GM19395 (cell line): Measurements from ENCODE around the gene SPNS1.
"Not testable (repeated sequence)": the region's sequence is repeated elsewhere in the genome, so short reads cannot be mapped to it uniquely, and the experiment has no call there.

Experiments
- ATAC-seq: cut with Tn5 transposase; IDR thresholded peaks from one replicate; pipeline ENCODE4 v1.9.1; 2021; ENCODE audit warnings: mild to moderate bottlenecking, moderate library complexity; ENCODE audit not compliant: unreplicated experiment

The SPNS1 gene

DNA sequence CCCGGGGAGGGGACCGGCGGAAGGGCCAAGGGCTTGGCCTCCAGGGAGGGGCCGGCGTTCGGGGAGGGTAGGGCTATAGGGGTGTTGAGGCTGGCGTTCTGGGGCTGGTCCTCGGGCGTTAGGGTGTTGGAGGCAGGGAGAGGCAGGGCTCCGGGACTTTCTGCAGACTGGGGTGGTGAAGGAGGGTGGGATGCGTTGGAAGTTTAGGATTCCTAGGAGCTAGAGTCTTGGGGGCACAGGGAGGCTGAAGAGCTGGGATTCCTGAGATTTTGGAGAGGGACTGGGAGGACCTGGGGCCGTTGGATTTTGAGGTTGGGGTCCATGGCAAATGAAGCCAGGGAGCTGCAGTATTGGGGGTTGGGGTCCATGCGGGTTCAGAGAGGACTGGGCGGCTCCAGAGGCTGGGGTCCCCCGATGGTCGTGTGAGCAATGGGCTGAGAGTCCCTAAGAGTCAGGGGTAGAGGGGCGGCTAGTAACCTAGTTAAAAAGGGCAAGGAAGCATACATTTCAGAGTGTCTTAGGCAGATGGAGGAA is 23.1 kb upstream of the SPNS1 start:
- ATAC-seq: no peak

DNA sequence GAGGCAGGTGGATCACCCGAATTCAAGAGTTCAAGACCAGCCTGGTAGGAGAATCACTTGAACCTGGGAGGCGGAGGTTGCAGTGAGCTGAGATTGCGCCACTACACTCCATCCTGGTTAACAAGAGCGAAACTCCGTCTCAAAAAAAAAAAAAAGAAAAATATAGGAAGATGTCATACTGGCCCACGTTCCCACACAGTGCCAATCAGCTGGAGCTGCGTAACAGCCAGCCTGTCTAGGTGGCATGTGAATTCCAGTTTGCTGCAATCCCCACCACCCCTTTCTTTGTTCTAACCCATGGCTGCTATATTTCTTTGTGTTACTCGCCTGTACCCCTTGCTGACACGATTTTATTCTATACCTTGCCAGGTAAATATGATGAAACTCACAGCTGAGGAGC is 16.4 kb upstream of the SPNS1 start:
- ATAC-seq: no peak

DNA sequence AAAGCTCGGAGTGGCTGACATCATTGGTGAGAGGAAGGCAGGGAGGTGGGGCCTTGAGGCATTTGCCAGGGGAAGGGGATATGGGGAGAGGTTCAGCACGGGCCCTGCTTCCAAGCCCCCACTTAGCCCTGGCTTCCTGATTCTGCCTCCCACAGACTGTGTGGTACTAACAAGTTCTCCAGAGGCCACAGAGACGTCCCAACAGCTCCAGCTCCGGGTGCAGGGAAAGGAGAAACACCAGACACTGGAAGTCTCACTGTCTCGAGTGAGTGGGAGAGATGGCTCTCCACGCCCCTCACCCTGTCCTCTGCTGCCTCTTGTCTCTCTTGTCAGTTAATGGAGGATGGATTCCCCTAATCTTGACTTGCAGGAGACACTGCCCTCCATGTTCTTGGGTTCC is 15.7 kb upstream of the SPNS1 start:
- ATAC-seq: no peak

DNA sequence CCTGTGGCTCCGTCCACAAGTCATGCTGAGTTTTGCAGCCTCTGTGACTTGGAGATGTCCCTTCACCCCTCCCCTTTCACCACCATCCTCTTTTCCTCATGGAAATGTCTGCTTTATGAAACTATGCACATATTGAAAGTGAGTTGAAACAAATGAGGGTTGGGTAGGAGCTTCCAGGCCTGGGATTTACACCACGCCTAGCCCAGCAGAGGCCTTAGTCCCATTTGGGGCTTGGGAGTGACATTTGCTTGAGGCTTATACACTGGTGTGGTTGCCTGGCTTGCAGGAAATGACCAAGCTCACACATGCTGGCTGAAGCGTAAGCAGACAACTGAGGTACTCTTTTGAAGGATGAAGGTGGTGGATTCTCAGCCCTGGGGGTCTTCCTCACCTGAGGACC is 10.5 kb upstream of the SPNS1 start:
- ATAC-seq: no peak

DNA sequence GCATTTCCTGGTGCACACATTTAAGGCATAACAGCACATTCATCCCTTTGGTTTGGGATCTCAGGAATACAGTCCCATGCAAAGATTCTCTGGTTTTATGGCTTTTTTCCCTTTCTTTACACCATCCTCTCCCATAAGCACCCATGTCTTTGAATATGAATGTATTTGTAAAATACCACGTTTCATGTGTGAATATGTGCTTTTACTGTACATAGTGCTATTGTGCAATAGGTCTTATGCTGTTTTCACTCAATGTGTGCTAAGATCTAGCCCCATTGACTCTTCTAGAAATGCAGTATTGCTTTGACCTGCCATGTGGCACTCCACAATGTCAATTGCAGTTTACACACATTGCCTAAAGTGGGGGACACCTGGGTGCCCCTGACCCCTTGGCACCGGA is 10.1 kb upstream of the SPNS1 start:
- no peak for ATAC-seq

DNA sequence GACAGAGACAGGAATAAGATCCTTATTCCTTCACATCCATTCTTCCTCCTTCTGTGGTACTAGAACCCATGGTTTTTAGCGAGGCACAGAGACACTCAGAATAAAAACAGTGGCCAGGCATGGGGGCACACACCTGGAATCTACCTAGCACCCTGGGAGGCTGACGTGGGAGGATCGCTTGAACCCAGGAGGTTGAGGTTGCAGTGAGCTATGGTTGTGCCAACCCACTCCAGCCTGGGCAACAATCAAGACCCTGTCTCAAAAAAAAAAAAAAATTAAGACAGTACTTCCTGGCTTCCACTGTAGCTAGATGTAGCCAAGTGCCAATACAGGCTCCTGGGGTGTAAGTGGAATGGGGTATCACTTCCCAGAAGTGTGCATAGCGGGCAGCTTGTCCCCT is 7.4 kb upstream of the SPNS1 start:
- no peak for ATAC-seq

DNA sequence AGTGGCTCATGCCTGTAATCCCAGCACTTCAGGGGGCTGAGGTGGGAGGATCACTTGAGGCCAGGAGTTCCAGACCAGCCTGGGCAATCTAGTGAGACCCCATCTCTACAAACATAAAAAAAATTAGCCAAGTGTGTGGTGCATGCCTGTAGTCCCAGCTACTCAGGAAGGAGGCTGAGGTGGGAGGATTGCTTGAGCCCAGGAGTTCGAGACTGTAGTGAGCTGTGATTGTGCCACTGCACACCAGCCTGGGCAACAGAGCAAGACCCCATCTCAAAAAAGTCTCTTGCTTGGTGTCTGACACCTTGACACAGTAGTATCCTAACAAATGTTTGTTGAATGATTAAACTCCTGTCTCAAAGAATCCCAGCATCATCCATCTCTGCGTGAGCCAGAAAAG is 4.9 kb upstream of the SPNS1 start:
- ATAC-seq: not testable (repeated sequence)

DNA sequence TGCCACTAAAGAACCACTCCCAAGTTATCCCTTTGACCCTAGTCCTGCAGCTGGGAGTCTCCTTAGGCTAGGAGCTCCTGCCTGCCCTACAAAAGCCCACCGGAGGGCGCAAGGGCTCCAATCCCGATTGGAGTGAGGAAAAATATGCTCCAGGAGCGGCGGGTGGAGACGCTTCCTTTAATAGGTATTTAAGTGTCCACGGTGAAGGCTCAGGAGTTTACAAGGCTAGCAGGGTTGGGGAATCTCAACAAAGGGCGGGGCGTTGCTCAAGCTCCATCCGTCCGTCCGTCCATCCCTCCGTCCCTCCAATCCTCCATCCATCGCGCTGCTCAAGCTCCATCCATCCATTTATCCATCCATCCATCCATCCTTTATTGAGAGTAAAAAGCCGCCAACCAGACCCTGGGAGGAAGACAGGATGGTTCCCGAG is 556 bp upstream of the SPNS1 start:
- ATAC-seq: peak; percentile 21

DNA sequence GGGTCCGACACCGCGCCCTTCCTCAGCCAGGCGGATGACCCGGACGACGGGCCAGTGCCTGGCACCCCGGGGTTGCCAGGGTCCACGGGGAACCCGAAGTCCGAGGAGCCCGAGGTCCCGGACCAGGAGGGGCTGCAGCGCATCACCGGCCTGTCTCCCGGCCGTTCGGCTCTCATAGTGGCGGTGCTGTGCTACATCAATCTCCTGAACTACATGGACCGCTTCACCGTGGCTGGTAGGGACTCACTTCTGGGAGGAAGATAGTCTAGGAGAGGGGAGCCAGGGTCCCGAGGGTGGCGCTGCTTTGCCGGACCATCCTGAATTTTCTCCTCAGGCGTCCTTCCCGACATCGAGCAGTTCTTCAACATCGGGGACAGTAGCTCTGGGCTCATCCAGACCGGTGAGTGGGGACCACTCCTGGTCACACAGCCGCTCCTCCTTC is 601 bp downstream of the SPNS1 start:
- no peak for ATAC-seq

DNA sequence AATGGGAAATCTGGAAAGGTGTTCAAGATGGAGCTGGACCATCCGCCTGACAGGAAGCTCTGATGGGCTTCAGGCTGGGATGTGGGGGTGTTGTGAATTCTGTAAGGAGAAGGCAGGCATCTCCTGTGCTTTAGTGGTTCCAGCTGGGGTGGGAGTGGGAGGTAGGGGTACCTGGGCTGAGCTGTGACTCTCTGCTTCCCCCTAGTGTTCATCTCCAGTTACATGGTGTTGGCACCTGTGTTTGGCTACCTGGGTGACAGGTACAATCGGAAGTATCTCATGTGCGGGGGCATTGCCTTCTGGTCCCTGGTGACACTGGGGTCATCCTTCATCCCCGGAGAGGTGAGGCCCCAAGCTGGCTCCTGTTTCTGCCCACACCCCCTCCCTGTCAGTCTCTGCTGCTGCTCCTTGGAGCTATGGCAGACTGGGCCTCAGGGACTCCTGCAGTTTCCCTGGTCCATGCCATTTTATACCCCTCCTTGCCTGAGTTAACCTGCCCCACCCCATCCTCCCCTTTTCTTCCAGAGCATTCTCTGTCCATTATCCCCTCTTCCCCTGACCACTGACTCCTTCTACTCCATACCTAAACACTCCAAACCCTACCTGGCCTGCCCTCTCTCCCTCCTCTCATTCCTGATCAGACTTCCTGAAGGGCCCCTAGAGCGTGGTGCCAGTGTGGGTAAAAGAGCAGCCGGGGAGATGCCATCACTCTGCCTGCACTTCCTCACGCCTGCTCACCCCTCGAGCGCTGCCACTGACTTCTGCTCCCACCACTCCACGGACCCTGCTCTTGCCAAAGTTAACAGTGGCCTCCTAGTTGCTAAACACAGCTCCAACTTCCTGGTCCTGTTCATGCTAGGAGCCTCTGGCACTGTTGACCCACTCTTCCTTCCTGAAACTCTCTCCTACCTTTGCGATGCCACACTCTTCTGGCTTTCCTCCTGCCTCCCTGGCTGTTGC is 3.4 kb downstream of the SPNS1 start:
- ATAC-seq: no peak

DNA sequence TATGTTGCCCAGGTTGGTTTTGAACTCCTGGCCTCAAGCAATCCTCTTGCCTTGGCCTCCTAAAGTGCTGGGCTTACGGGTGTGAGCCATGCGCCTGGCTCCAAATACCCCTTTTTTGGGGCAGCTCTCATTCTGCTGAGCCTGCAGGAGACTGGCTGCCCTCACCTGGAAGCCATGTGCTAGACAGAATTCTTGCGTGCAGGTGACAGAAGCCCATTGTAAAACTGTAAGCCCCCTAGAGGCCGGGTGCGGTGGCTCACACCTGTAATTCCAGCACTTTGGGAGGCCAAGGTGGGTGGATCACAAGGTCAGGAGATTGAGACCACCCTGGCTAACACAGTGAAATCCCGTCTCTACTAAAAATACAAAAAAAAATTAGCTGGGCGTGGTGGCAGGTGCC is 5.8 kb downstream of the SPNS1 start:
- ATAC-seq: not testable (repeated sequence)

DNA sequence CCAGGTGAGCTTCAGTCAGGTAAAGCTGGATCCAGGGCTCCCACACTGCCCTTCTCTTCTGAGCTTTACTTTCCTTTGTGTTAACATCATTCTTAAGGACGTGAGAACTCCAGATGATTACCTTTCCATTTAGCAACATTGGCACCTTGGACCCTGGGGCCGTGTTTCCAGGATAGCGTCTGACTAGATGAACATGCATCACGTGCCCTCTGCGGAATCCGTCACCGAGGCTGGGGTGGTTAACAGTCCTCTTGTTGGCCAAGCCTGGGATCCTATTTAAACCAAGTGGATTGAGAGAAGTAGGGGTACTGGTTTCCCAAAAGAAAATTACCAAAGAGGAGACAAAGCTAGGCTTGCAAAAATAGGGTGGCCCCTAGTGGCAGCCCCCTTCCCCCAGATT is 6.4 kb downstream of the SPNS1 start:
- ATAC-seq: no peak

DNA sequence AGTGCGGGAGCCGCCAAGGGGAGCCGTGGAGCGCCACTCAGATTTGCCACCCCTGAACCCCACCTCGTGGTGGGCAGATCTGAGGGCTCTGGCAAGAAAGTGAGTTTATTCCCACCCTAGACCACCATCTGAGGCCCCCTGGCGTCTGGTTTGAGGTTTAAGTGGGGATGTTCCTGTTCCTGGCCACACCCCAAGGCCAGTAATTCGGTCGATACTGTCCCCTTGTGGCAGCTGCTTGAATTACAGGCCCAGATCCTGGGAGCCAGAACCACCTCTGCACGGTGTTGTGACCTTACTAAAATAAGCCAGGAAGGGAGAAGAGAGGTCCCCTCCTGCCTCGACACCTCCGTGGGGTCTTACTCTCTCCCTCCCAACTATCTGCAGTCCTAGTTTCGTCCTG is 6.9 kb downstream of the SPNS1 start:
- no peak for ATAC-seq

DNA sequence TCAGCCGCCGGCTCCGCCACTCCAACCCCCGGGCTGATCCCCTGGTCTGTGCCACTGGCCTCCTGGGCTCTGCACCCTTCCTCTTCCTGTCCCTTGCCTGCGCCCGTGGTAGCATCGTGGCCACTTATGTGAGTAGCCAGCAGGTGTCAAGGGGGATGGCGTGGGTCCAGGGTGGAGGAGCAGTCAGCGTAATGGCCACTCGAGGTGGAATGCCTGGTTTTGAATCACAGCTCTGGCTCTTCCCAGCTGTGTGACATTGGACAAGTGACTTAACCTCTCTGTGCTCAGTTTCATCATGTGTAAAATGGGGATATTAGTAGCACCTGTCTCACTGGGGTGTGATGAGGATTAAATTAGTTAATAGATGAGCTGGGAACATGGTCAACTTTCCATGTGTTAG is 7.8 kb downstream of the SPNS1 start:
- ATAC-seq: no peak

DNA sequence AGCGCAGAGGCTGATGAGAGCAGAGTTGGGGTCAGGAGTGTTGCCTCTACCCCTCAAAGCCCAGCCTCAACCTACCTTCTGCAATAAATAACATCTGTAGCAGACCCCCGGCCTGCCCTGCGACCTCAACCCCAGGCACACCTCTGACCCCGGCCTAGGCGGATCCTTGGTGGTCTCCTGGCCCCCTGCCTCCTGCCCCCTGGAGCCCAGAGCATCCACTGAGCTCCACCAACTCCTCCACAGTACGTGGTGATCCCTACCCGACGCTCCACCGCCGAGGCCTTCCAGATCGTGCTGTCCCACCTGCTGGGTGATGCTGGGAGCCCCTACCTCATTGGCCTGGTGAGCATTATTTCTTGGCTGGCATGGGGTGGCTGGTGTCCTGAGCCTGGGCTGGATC is 8.4 kb downstream of the SPNS1 start:
- ATAC-seq: no peak

DNA sequence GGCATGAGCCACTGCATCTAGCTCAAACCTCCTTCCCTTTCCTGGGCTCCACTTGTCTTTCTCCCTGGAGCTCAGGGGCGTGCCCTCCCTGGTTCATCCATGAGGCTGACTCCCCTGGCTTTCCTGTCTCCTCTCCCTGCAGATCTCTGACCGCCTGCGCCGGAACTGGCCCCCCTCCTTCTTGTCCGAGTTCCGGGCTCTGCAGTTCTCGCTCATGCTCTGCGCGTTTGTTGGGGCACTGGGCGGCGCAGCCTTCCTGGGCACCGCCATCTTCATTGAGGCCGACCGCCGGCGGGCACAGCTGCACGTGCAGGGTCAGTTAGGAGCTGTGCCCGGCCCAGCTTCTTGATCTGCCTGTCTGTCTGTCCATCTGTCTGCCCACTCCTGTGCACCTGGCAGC is 9.1 kb downstream of the SPNS1 start:
- no peak for ATAC-seq

DNA sequence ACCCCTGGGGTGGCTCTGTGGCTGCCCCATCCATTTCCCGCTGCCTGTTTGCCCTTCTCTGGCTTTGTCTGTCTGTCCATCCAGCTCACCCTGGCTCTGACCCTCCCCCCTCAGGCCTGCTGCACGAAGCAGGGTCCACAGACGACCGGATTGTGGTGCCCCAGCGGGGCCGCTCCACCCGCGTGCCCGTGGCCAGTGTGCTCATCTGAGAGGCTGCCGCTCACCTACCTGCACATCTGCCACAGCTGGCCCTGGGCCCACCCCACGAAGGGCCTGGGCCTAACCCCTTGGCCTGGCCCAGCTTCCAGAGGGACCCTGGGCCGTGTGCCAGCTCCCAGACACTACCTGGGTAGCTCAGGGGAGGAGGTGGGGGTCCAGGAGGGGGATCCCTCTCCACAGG is 9.5 kb downstream of the SPNS1 start:
- no peak for ATAC-seq

DNA sequence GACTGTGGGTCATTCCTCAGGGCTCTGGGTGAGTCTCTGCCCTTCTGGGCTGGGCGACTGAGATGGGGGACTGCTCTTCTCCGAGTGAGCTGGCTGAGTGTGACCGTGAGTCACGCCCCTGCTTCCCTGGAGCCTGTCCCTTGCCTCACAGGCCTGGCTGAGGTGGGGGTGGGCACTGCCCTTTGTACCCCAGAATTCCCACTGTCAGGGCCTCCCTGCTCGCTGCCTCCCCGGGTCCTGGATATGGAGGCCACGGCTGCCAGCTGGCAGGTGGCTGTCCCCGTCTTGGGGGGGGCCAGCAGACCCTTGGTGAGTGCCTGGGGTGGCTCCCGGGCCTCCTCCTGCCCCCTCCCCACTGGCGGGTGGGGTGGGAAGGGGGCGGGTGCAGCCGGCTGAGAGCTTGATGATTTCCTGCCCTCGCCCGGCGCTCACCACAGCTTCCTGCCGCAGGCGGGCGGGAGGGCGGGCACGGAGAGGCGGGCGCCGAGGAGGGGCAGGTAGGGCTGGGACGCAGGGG is 10.1 kb downstream of the SPNS1 start, which contains the start of gene LAT:
TSS of gene LAT (plus strand) at position 434 of the 517 bp plus-strand sequence. CDS start 366 bp downstream, outside the sequence.
- ATAC-seq: no peak

DNA sequence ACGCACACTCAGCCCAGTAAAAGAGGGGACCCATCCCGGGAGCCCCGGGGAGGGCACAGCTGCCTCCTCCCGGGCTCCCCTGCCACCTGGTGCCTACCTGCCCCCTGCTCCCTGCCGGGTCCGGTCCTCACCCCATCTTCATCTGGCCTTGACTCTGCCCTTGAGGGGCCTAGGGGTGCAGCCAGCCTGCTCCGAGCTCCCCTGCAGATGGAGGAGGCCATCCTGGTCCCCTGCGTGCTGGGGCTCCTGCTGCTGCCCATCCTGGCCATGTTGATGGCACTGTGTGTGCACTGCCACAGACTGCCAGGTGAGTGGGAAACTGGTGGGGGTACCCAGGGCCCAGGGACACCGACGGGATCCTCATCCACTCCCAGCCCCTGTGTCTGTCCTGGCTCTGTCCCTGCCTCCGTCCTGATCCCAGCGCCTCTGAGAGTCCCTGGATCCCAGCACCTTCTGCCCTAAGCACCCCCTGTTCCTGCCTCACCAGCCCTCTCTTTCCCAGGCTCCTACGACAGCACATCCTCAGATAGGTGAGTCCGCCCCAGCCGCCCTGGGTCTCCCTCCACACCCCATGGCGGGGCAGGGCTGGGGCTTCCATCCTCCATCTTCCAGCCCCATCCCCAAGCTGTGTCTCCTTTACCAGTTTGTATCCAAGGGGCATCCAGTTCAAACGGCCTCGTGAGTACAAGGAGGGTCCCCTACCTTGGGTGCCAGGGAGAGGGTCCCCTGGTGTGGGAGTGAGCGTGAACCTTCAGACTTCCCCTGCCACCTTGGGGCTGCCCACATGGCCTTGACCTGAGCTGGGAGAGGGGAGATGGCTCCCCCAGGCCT is 10.8 kb downstream of the SPNS1 start:
- ATAC-seq: no peak

DNA sequence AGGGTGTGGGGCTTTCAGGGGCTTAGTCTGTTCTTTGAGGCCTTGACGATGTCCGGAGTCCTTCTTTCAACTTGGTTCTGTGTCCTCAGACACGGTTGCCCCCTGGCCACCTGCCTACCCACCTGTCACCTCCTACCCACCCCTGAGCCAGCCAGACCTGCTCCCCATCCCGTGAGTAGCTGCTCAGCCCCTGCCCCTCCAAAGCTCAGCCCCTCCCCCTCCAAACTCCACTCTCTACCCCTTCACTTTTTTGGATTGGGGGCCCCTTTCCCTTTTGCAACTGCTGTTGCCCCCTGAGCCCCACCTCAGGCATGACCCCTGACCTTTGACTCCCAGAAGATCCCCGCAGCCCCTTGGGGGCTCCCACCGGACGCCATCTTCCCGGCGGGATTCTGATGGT is 11.5 kb downstream of the SPNS1 start:
- no peak for ATAC-seq

DNA sequence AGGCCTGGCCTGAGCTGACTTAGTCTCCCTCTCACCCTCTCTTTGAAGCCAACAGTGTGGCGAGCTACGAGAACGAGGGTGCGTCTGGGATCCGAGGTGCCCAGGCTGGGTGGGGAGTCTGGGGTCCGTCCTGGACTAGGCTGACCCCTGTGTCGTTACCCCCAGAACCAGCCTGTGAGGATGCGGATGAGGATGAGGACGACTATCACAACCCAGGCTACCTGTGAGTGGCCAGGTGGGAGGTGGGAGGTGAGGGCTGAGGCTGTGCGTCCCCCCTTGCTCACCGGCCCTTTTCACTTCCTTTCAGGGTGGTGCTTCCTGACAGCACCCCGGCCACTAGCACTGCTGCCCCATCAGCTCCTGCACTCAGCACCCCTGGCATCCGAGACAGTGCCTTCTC is 11.9 kb downstream of the SPNS1 start:
- no peak for ATAC-seq
